PFSK-1 (cell line): ENCODE data around the gene PPP1CC.

ENCODE experiments used
- POLR2AphosphoS5 ChIP-seq: IDR thresholded peaks from 2 replicates; pipeline ENCODE4 v1.6.1; 2012; ENCODE audit warnings: low read depth, mild to moderate bottlenecking, control low read depth, low read length, moderate library complexity
- SIN3A ChIP-seq: IDR thresholded peaks from 2 replicates; pipeline ENCODE4 v1.6.1; 2012; ENCODE audit warnings: mild to moderate bottlenecking, low read length, moderate library complexity, borderline replicate concordance; ENCODE audit not compliant: insufficient read depth

GRCh38 chr12:110763583-110763982 is 20.9 kb upstream of the PPP1CC start:
- no peak for TF ChIP-seq POLR2AphosphoS5
- TF ChIP-seq SIN3A: no peak
